ENCODE measurements around the gene SFT2D1. TPM values are rescaled to one million over a fixed set of nuclear protein-coding genes. Genes with fewer than 3 reads are reported as not detected.

The SFT2D1 gene
- total RNA-seq, 4 donors from 2014 or later = 21.4 to 32.2 (median 26.1) TPM

- Histone ChIP-seq H3K9me3 (no peaks in the 10 kb centered on the region), H3K4me3 (no peak overlapping the region), H3K4me1 (peaks cover 0 to 43% (median 3%) of the 10 kb centered on the region in 3 donors), H3K27ac (peak overlapping the region in 1 of 4 donors; percentile 24), H3K27me3 (no peaks in the 10 kb centered on the region), H3K36me3 (peaks cover 2 to 54% of the 10 kb centered on the region in 2 donors)
- 22 to 29% methylated on average over 8 to 9 of the region's 11 CpGs for WGBS, 2 donors (ENCODE audit: low coverage in 1 of 2)
- ATAC-seq = peak; percentile 66
- TF ChIP-seq CTCF (IDR thresholded peaks at IDR 0.05) (no peak), EP300 (IDR thresholded peaks at IDR 0.05) (no peak), POLR2AphosphoS5 (IDR thresholded peaks at IDR 0.05) (no peak), POLR2A (IDR thresholded peaks at IDR 0.05) (no peak)
These were observed 11.7 kb downstream of the SFT2D1 start for GRCh38 chr6:166330612-166331011.

- Histone ChIP-seq H3K9me3 (no peaks in the 10 kb centered on the region), H3K4me3 (no peak overlapping the region), H3K27ac (no peak overlapping the region), H3K36me3 (peaks cover 2 to 77% of the 10 kb centered on the region in 2 donors), H3K27me3 (no peaks in the 10 kb centered on the region), H3K4me1 (peaks cover 0 to 11% (median under 1%) of the 10 kb centered on the region in 3 donors)
- TF ChIP-seq EP300 (IDR thresholded peaks at IDR 0.05) (no peak), POLR2A (IDR thresholded peaks at IDR 0.05) (no peak), CTCF (IDR thresholded peaks at IDR 0.05) (no peak), POLR2AphosphoS5 (IDR thresholded peaks at IDR 0.05) (no peak)
- no peak for ATAC-seq
- WGBS, 2 donors (ENCODE audit: low coverage in 1 of 2) = 89 to 90% methylated on average over 4 to 6 of the region's 6 CpGs
These were observed 16.8 kb downstream of the SFT2D1 start for GRCh38 chr6:166325383-166326042.

- TF ChIP-seq POLR2AphosphoS5 (IDR thresholded peaks at IDR 0.05) = no peak
- no peak for TF ChIP-seq POLR2A (IDR thresholded peaks at IDR 0.05)
- TF ChIP-seq CTCF (IDR thresholded peaks at IDR 0.05) = no peak
- no peak for TF ChIP-seq EP300 (IDR thresholded peaks at IDR 0.05)
- WGBS, 2 donors (ENCODE audit: low coverage in 1 of 2) = 85 to 89% methylated on average over 4 to 5 of the region's 5 CpGs
- no peak for ATAC-seq
- H3K27me3 ChIP-seq = no peaks in the 10 kb centered on the region
- no peaks in the 10 kb centered on the region for H3K9me3 ChIP-seq
- no peak overlapping the region for H3K4me3 ChIP-seq
- peaks cover 2 to 86% of the 10 kb centered on the region in 2 donors for H3K36me3 ChIP-seq
- no peaks in the 10 kb centered on the region for H3K4me1 ChIP-seq
- no peak overlapping the region for H3K27ac ChIP-seq
These were observed 18.9 kb downstream of the SFT2D1 start for GRCh38 chr6:166323395-166323794.

- Histone ChIP-seq H3K4me3 (no peak overlapping the region), H3K27ac (no peak overlapping the region), H3K27me3 (no peaks in the 10 kb centered on the region), H3K36me3 (peaks cover 0 to 51% of the 10 kb centered on the region in 2 donors), H3K4me1 (no peaks in the 10 kb centered on the region), H3K9me3 (no peaks in the 10 kb centered on the region)
- no peak for ATAC-seq
- 76 to 94% methylated on average over 7 to 14 of the region's 18 CpGs for WGBS, 2 donors (ENCODE audit: low coverage in 1 of 2)
- TF ChIP-seq POLR2A (IDR thresholded peaks at IDR 0.05) = no peak
- no peak for TF ChIP-seq POLR2AphosphoS5 (IDR thresholded peaks at IDR 0.05)
- no peak for TF ChIP-seq EP300 (IDR thresholded peaks at IDR 0.05)
- no peak for TF ChIP-seq CTCF (IDR thresholded peaks at IDR 0.05)
These were observed 23.4 kb downstream of the SFT2D1 start for GRCh38 chr6:166318649-166319600.
